Measurements from ENCODE around the gene RPA3.

Gene RPA3

DNA sequence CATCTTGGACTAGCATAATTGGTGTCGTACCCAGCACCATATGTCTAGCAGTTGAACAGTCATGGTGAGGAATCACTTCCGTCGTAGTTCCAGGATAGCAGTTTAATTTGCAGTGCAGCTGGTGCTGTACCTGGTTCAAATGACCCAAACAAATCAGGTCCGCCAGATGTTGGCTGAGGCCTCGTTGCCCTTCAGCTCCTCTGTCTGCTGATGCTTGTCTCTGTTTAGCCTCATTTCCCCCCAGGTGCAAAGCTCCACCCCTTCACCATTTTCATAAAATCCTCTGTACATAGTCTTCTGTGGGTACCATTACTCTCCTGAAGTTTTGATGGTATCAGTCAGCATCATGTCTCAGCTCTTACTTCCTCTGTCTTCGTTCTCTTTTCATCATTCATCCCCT, 42.7 kb downstream of the RPA3 start:
- no peaks in the 10 kb centered on the region for H3K36me3 ChIP-seq (replicated peaks; ENCODE audit: low read depth, low read length)
- H3K4me1 ChIP-seq (ENCODE audit: low read length), result no peaks in the 10 kb centered on the region
- no peak overlapping the region for H3K4me3 ChIP-seq (ENCODE audit: low read length)
- H3K27me3 ChIP-seq (ENCODE audit: low read depth, low read length), result no peaks in the 10 kb centered on the region
- no peaks in the 10 kb centered on the region for H3K79me2 ChIP-seq (ENCODE audit: low read length)
- H3K9ac ChIP-seq (ENCODE audit: low read length), result no peak overlapping the region
- H4K20me1 ChIP-seq (ENCODE audit: insufficient read depth, low read length), result no peaks in the 10 kb centered on the region
- H2AFZ ChIP-seq (ENCODE audit: low read depth, low read length), result no peak overlapping the region
- no peak overlapping the region for H3K4me2 ChIP-seq (ENCODE audit: low read length)
- TF ChIP-seq EZH2phosphoT487 (IDR thresholded peaks at IDR 0.05; ENCODE audit: low read depth), result no peak
- TF ChIP-seq, protein P1, sequence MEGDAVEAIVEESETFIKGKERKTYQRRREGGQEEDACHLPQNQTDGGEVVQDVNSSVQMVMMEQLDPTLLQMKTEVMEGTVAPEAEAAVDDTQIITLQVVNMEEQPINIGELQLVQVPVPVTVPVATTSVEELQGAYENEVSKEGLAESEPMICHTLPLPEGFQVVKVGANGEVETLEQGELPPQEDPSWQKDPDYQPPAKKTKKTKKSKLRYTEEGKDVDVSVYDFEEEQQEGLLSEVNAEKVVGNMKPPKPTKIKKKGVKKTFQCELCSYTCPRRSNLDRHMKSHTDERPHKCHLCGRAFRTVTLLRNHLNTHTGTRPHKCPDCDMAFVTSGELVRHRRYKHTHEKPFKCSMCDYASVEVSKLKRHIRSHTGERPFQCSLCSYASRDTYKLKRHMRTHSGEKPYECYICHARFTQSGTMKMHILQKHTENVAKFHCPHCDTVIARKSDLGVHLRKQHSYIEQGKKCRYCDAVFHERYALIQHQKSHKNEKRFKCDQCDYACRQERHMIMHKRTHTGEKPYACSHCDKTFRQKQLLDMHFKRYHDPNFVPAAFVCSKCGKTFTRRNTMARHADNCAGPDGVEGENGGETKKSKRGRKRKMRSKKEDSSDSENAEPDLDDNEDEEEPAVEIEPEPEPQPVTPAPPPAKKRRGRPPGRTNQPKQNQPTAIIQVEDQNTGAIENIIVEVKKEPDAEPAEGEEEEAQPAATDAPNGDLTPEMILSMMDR (IDR thresholded peaks at IDR 0.05; ENCODE audit: low read depth, low read length), result no peak
- no peaks in the 10 kb centered on the region for H3K9me3 ChIP-seq (ENCODE audit: insufficient read depth, low read length)
- no peak overlapping the region for H3K27ac ChIP-seq (ENCODE audit: low read length)

DNA sequence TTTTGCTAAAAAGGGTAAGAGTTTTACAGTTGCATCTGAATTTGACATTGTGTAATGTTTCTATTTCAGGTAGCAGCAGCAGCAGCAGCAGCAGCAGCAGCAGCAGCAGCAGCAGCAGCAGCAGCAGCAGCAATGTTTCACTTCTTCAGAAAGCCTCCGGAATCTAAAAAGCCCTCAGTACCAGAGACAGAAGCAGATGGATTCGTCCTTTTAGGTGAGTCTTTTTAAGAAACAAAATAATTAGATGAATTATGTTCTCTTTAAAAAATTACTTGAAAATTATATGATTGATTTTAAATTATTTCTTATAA, 45.2 kb downstream of the RPA3 start:
- Histone ChIP-seq H3K79me2 (ENCODE audit: low read length) (no peaks in the 10 kb centered on the region), H3K27ac (ENCODE audit: low read length) (no peak overlapping the region), H3K4me3 (ENCODE audit: low read length) (no peak overlapping the region), H3K9me3 (ENCODE audit: insufficient read depth, low read length) (no peaks in the 10 kb centered on the region), H2AFZ (ENCODE audit: low read depth, low read length) (no peak overlapping the region), H3K27me3 (ENCODE audit: low read depth, low read length) (no peaks in the 10 kb centered on the region), H3K4me1 (ENCODE audit: low read length) (no peaks in the 10 kb centered on the region), H4K20me1 (ENCODE audit: insufficient read depth, low read length) (no peaks in the 10 kb centered on the region), H3K9ac (ENCODE audit: low read length) (no peak overlapping the region), H3K4me2 (ENCODE audit: low read length) (no peak overlapping the region), H3K36me3 (replicated peaks; ENCODE audit: low read depth, low read length) (no peaks in the 10 kb centered on the region)
- TF ChIP-seq, protein P1 (IDR thresholded peaks at IDR 0.05; ENCODE audit: low read depth, low read length), result no peak

DNA sequence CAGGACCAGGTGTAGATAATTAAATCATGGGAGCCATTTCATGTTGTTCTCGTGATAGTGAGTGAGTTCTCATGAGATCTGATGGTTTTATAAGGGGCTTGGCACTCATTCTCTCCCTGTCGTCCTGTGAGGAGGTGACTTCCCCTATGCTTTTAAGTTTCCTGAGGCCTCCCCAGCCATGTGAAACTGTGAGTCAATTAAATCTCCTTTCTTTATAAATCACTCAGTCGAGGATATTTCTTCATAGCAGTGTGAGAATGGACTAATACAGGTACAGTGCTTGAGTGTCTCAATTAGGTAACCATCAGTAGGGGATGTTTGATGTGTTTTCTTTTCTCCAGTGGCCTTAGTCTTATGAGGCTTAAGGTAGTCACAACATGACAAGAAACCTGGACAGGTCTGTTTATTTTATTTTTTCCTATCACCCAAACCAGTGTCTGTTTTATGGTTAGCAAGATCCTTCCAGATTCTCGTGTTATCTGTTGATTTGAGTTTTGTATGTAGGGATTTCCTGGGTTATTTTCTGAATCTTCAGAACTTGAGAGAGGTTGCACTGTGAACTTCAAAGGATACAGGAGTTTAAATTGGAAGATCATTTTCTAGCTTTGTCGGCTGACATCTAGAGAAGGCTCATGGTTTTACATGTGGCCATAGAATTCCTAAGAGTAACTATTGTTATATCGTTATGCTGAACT, 45.7 kb downstream of the RPA3 start:
- Histone ChIP-seq H3K36me3 (replicated peaks; ENCODE audit: low read depth, low read length) (no peaks in the 10 kb centered on the region), H3K9ac (ENCODE audit: low read length) (no peak overlapping the region), H3K79me2 (ENCODE audit: low read length) (no peaks in the 10 kb centered on the region), H2AFZ (ENCODE audit: low read depth, low read length) (no peak overlapping the region), H3K9me3 (ENCODE audit: insufficient read depth, low read length) (no peaks in the 10 kb centered on the region), H3K4me3 (ENCODE audit: low read length) (no peak overlapping the region), H3K4me2 (ENCODE audit: low read length) (no peak overlapping the region), H3K4me1 (ENCODE audit: low read length) (no peaks in the 10 kb centered on the region), H4K20me1 (ENCODE audit: insufficient read depth, low read length) (no peaks in the 10 kb centered on the region), H3K27ac (ENCODE audit: low read length) (no peak overlapping the region), H3K27me3 (ENCODE audit: low read depth, low read length) (no peaks in the 10 kb centered on the region)
- TF ChIP-seq EZH2phosphoT487 (IDR thresholded peaks at IDR 0.05; ENCODE audit: low read depth), result no peak
- TF ChIP-seq, protein P1 (IDR thresholded peaks at IDR 0.05; ENCODE audit: low read depth, low read length), result no peak

GRCh38 chr7:7671361-7671760, 47.0 kb downstream of the RPA3 start:
- Histone ChIP-seq H3K27me3 (ENCODE audit: low read depth, low read length) (no peaks in the 10 kb centered on the region), H3K79me2 (ENCODE audit: low read length) (no peaks in the 10 kb centered on the region), H3K36me3 (replicated peaks; ENCODE audit: low read depth, low read length) (no peaks in the 10 kb centered on the region), H2AFZ (ENCODE audit: low read depth, low read length) (no peak overlapping the region), H3K4me1 (ENCODE audit: low read length) (no peaks in the 10 kb centered on the region), H3K9ac (ENCODE audit: low read length) (no peak overlapping the region), H4K20me1 (ENCODE audit: insufficient read depth, low read length) (no peaks in the 10 kb centered on the region), H3K27ac (ENCODE audit: low read length) (no peak overlapping the region), H3K4me2 (ENCODE audit: low read length) (no peak overlapping the region), H3K9me3 (ENCODE audit: insufficient read depth, low read length) (no peaks in the 10 kb centered on the region), H3K4me3 (ENCODE audit: low read length) (no peak overlapping the region)
- TF ChIP-seq, protein P1 (IDR thresholded peaks at IDR 0.05; ENCODE audit: low read depth, low read length), result no peak
- no peak for TF ChIP-seq EZH2phosphoT487 (IDR thresholded peaks at IDR 0.05; ENCODE audit: low read depth)

Measured in OCI-LY3 (cell line).